Suppressor macrophage treated with lipopolysaccharide for 4 hours (primary cell): ENCODE measurements around the gene NTM.

ENCODE experiments used
- DNase-seq: peaks from one replicate; pipeline ENCODE4 v3.0.0-alpha.2; 2020

Gene NTM

DNA sequence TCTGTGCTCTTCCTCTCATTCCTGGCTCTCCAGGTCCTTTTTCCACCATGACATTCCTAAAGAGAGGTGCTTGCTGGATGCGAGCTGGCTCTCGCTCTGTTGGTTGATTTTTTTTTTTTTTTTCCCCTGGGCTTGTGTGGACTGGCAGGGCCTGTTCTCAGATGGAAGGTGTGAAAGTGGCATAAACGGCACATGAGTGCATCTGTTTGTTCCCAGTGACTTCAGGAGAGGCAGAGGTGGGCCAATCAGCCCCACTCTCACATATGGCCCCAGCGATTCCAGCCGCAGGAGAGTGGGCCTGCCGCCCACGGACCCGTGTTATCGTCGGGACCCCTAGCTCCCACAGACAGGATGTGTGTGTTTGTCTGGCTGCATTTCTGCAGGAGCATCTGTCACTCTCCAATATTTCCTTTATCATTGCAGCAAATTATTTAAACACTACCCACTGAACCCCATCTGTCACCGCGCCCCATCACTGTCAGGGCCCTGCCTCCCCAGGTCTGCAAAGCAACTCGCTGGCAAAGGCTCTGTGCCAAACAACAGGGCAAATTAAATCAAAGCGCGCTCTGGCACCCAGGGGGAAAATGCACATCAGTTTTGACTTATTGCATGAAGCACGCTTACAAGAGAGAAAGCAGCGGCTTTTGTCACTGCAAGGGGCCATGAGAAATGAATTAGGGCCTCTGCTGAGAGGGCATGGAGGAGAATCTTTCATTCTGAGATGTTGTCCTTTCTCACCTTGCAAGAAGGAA, 886.3 kb downstream of the NTM start:
- DNase-seq, result no peak

DNA sequence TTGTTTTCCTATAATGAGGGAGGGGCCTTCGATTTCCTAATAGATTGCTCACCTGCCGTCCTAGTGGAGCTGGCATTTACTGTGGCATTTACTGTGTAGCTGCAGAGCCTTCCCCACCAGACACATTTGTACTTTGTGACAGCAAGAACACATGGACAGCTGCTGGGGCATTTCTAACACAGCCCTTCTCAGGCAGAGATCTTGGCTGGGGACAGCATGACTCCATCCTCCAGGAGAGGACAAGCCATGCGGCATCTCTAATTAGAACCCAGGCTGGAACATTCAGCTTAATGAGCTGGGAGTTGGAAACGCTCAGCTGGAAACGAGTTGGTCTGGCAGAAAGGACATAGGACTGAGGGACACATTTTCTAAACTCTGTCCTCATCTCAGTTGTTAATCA, 887.5 kb downstream of the NTM start:
- DNase-seq, result no peak

DNA sequence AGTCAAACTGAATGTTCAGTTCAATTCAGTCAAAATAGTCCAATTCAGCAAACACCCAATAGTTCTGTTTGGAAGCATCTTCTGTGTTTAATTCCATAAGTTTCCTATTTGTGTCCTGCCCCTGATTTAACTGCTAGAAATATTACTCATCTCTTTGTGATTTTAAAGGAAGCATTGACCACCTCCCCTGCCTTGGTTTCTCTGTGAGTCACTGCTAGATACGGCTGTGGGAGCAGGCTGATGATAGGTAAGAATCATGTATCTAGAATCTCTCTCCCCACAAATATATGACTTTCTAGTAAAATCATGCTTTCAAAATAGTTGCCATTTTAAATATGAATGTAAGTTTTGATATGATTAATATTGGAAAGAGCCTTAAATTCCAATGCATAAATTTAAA, 888.5 kb downstream of the NTM start:
- no peak for DNase-seq

DNA sequence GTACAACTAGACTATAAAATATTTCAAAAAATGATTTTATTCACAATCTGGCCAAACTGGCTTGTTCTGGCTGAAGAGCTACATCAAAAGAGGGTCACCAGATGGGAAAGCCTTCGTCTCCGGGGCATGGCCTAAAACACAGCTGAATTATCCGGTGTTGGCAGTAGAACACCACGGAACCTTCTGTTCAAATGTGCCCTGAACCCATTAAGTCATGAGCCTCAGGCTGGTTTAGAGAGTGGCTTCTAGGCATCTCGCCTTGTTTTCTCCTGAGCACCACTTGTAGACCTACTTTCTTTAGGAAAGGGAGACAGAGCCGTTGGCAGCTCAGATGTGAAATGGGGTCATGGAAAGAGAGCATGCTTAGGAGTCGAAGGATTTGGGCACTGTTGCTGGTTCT, 890.2 kb downstream of the NTM start:
- no peak for DNase-seq

DNA sequence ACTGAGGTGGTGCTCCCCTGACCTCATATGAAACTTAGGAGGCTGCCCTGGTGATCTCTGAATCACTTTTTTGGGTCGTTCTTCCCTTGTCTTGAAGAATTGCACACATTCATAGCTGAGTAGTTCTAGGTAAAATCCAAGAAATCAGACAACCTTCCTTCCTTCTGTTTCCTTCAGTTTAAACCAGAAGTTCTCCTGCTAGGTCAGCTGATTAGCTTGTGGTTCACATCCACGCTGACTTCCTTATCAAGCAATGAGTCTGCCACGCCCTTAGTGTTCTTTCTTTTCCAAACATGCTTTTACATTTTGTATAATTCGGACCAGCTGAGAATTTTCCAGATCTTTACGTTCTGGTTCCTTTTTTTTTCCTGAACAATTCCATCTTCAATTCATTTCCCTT, 892.8 kb downstream of the NTM start:
- DNase-seq, result no peak

DNA sequence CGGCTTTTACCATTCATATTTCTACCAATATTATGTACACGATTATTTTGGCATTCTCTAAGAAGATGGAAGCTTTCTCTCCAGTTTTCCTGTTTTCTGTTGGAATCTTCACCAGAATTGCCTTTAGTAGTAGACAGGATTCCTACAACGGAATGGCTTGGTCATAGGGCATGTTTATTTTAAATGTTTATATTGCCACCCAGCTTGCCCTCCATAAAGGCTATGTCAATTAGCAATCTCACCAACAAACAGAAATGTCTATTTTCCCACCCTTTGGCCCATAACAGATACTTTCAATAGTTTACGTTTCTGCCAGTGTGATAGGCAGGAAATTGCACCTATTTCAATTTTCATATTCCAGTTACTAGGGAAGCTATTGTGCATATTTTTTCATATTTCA, 893.5 kb downstream of the NTM start:
- no peak for DNase-seq

DNA sequence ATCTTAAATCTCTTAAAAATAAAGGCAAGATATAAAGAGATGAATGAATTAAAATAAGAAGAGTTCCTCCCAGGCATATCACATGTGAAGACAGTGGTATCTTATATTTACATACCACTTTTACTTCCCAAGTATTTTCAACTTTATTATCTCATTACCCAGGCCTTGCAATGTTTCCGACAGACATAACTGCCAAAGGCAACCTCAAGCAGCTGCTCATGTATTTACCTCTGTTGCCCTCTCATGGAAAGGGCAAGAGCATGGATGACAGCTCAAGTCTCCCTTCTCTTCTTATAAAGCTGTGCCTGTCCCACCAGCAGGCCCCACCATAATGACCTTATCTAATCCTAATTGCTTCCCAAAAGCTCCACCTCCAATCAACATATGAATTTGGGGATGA, 894.2 kb downstream of the NTM start:
- DNase-seq, result no peak

DNA sequence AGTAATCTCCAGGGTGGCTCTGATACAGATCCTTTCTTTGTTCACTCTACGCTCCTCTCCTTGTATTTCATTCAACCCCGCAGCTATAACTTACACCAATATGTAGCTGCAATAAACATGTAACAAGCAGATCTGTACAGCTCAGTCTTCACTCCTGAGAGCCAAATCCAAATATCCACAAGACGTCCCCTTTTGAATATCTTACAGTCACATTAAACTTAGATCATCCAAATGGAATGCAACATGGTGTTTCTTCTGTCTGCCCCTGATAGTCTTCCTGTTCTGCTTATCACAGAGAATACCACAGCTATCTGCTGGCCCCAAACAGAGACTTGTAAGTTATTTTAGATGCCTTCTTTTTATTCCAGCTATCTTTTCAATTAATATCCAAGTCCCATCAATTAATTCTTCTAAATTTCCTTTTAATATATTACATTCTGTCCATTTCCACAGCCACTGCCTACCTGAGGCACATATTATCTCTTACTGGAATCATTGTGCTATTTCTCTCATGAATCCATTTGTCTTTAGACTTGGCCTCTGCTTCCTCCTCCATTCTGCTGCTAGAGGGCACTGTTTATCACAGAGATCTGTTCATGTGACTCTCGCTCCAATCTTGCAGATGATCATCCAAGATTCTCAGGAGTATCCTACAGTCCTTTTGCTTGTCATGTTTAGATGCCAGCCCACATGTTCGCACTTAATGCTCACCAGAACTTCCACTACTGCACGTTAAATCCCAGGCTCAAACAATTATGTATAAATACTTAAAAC, 908.6 kb downstream of the NTM start:
- no peak for DNase-seq

DNA sequence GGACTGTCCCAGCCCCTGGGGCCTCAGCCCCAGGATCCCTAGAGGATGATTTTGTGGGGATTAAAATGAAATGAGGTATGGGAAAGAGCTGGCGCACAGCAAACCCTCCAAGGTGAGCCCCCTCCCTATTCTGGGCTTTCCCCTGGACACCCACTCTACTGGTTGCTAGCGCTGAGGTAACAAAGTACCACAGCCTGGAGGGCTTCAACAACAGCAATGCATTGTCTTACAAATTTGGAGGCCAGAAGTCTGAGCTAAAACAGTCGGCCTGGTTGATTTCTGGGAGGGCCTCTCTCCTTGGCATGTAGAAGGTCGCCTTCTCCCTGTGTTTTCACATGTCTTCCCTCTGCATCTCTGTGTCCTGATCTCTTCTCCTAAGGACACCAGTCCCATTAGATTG, 913.6 kb downstream of the NTM start:
- DNase-seq, result no peak

DNA sequence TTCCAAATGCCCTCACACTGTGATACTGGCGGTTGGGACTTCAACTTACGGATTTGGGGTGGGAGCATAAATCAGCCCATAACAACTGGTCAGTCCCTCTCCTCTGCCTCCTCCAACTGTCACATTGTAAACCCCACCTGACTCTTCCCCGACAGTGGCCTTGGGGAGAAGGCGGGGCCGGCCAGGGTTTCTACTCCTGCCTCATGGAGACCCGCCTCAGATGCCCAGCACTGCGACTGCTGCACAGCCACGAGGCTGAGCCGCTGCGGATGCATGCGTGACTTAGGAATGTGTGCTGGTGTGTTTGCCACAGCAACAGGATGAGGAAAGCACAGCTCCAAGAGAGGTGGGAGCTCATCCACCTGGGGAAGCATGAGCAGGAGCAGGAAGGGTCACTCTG, 914.2 kb downstream of the NTM start:
- DNase-seq, result no peak

DNA sequence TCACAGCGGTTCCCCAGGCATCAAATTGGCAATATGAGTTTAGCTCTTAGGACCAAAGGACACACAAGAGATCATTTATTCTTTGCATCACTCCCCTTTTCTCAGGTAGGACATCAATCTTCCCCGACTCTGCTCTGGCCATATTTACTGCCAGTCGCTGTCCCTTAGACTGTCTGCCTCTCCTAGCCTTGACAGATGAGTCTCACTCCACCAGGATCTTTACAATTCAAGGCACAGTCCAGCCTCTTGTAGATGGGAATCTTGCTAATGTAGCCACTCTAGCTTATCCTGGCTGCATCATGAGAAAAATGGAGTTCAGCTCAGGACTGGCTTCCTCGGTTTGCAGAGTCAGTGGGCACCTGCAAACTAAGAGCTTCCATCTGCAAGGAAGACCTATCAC, 915.2 kb downstream of the NTM start:
- no peak for DNase-seq

DNA sequence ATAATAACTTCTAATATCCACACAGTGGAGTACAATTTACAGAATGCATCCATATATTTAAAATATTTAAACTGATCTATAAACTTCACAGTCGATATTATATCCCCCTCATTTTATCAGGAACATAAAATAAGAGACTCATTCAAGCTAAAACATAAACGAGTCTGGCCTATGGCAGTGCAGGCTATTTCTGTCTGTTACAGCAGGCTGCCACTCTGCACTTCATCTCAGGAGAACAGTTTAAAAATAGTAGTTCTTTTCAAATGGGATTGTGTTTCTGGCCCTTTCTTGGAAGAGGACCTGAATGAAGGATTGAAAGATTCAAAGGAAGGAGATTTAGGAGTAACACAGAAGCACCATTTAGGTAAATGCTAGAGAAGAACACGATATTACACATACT, 915.7 kb downstream of the NTM start:
- no peak for DNase-seq

DNA sequence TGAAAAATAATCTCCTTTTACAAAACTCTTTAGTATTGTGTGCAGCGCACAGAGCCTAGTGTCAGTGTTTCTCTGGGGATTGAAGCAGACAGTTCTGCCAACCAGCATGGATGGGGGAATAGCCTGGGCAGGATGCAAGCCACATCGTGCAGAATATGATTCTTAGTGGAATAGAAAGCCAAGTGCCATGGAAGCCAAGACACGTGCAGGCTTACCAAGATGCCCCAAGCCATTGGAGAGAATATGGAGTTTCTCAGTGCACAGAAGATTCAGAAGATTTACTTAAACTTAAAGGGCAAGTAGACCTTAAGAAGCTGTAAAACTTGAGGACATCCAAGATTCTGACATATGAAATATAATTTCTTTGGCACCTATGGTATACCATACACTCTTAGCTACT, 917.6 kb downstream of the NTM start:
- DNase-seq, result no peak

DNA sequence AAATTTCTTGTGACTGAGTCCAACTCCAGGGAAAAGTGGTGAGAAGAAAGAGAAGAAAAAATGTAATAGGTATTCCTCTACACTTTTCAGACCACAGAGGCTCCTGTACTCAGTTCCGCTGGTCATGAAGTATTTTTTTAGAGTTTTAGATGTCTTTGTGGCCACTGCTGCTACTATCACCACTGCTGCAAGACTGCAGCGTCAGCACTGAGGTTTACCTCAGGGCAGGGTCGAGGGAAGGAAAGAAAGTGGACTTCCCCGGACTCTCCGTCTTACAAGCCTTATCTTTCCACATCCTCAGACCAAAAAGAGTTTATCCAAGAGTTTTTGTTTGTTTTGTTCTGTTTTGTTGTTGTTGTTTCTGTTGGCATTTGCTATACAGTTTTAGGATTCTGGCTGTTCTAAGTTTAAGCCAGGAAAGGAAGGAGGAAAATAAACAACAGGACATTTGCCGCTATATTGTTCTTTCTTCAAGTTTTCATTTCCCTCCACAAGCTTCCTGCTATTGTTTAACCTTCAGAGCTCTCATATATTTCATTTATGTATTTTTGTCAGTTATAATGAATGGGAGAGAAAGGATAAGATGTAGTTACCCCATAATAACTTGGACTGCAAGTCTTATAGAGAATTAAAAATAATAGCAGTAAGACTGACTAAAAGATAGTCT, 919.3 kb downstream of the NTM start:
- no peak for DNase-seq

DNA sequence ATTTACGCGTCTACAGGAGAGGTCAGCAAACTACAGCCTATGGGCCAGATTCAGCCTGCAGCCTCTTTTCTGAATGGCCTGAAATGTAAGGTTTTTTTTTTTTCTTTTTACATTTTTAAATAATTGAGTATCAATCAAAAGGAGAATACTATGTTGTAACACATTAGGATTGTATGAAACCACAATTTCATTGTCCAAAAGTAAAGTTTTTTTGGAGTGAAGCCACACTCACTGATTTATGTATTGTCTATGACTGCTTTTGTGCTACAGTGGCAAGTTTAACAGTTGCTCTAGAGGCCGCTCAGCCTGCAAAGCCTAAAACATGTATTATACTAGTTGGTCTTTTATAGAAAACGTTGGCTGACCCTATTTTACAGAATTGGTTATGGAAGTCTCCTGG, 923.2 kb downstream of the NTM start:
- no peak for DNase-seq

DNA sequence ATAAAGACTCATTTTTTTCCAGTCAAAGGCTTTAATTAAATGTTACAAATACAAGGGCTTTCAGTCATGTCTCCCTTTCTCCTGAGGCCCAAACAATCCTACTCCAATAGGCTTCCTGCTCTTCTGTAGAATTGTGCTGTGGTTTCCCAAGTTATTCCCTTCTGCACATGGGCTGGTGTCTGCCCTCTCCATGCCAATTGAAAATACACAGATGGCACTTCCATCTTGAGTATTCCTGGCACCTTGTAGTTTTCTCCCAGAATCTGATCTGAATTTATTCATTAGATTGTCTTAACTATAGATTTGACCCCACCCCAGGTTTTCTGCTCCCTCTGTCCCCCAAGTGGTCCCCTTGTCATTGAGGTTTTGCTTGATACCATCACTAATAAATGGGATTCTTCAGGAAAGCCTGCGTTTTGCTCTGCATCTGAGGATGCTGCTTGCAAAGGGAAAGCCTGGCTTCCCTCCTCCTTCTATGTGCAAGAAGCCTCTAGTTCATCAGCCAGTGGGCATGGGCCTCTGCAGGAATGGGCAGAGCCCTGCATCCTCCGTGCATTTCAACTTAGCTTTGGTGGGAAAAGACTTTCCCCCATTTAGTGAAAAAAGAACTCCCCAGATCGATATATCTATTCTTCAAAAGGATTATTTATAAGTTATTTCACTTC, 926.7 kb downstream of the NTM start:
- DNase-seq, result no peak

DNA sequence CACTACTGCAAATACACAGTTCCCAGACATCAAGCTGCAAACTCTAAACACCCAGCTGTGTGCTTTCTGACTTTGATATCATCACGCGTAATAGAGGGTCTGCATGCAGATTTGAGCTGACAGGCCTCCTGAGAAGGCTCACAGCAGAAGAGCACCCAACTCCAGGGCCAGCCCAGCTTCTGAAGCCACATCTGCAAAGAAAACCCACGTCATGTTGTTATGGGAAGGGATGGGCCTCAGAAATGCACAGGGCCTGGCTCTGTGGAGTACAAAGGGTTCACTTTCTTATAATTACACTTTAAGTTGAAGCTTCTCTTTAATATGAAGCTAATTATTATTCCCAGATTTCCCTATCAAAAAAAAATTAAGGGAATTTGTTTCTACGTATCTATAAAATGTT, 927.9 kb downstream of the NTM start:
- no peak for DNase-seq

DNA sequence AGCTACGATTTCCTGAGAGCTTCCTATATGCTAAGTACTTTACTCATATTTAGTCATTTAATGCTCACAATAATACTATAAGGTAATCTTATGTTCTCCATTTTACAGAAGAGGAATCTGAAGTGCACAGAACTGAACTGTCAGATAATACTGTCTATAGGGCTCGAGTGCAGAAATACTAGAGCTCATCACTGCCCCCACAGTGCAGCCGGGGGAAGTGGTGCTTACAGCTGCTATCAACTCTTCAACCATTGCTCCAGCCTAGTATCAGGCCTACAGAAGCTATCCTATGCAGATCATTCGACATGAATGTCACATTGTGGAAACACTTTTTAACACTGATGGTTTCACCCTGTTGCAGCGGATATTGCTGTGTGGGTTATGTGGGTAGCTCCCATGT, 929.9 kb downstream of the NTM start:
- DNase-seq, result no peak

DNA sequence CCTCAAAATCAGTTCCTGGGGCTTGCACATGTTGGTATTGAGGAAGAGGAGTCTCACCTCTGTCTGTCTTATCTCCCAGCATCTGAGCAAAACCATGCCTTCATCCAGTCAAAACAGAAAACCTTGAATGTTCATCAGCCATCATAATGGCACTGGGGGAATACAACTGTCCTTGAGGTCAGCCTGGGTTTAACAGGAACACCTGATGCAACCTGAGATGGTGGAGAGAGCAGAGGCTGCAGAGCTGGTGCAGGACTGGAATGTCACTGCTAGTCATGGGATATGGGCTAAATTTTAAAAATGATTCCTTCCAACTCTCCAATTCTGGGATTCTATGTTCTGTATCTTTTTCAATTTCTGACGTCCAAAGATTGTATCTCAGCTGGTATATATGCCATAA, 931.0 kb downstream of the NTM start:
- no peak for DNase-seq

DNA sequence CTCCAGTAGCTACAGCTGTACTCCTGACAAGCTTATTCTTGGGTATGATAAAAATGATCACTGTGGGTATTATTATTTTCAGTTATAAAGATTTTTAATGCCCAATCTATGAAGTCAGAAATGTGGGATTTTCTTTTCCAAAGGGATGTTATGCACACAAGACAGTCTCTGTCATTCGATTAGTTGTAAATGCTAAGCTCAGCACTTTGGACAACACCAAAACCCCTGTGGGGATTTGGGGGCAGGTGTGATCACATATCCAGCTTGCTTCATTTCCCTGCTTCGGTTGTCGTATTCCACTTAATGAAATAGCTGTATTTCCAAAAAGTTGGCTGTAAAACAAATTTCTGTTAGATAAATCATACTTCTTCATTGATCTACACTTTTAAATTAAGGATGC, 931.5 kb downstream of the NTM start:
- no peak for DNase-seq

DNA sequence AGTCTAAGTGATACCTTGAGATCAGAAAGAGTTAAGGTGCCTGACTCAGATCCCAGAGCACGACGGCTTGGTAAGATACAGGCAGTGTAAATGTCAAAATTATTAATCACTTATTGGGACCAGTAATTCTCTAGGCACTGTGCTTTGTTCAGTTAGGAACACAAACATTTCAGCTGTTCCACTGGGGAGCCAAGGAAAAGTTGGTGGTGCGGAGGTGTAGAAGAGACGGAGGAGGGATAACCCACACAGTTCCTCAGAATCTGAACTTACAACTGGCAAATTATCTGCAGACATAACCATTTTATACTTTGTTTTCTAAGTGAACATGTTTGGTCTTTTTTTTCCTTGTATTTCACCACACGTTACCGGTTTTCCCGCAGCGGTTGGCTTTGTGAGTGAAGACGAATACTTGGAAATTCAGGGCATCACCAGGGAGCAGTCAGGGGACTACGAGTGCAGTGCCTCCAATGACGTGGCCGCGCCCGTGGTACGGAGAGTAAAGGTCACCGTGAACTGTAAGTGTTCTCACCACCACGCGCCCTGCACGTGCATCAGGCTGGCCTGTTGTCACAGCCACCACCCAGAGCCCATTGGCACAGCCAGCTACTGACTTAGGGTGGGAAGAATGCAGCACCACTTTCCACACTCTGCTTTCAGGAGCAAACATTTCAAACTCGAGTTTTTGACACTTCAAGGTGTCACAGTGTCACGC, 937.0 kb downstream of the NTM start:
- DNase-seq, result no peak

DNA sequence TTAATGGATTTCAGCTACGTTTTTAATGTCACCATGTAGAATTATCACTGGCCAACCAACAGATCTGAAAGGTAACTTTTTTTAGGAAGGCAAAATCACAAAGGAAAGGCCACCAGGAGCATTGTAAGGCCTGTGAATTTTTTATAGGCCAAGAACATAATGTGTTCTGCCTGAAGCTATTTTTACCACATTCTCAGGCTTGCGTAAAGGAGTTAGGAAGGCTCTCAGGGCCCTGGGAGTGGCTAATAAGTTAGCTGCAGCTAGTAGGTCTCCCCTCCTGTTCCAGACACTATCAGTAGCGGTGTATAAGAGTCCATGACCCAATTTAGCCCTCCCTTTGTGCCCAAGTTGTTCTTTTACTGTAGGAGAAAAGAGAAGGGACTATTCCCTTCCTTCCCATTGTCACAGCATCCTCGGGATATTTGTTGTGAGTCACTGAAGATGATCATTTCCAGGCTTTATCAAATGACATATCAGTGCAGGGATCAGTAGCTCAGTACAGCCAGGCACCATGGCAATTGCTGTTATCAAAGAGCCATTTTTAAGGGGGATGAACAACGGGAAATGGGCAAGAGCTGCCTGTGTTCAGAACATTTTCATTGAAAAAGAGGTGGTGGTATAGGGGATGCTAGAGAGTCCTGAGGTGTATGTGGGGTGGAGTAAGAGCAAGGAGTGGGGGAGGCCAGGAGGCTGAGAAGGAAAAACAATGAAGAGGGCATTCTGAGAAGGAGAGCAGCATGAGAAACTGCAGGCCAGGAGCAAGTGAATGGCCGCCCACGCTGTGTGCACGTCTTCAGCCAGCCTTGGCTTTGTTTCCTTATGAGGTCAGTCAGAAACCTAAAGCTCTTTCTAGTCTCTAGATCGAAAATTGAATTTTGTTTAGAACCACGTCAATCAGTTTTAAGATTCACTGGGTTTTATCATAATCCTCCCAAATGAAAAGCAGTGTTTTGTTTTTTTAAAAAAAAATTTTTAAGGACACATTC, 940.3 kb downstream of the NTM start:
- DNase-seq, result no peak
